ENCODE data around the gene PKD2.
"Not testable (repeated sequence)": the region's sequence is repeated elsewhere in the genome, so short reads cannot be mapped to it uniquely, and the experiment has no call there.

DNA sequence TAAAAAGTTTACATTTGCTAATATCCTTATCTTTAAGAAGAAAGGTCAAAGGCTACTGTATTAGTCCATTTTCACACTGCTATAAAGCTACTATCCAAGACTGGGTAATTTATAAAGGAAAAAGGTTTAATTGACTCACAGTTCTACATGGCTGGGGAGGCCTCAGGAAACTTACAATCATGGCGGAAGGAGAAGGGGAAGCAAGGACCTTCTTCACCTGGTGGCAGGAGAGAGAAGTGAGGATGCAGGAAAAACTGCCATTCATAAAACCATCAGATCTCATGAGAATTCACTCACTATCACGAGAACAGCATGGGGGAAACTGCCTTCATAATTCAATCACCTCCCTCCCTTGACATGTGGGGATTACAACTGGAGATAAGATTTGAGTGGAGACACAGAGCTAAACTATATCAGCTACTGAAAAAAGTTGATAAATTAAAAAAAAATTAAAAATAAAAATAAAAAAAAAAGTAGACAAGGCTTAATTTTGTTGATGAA, 8.2 kb upstream of the PKD2 start:
- TF ChIP-seq CTCF (conservative IDR thresholded peaks at IDR 0.05; ENCODE audit: low read depth, low read length); POLR2A (IDR thresholded peaks at IDR 0.05; ENCODE audit: low read depth, low read length); RAD21 (IDR thresholded peaks at IDR 0.05; ENCODE audit: low read length); RFX5 (IDR thresholded peaks at IDR 0.05; ENCODE audit: low read depth, low read length); MAZ (IDR thresholded peaks at IDR 0.05; ENCODE audit: borderline replicate concordance, low read depth, low read length); CEBPB (IDR thresholded peaks at IDR 0.05; ENCODE audit: low read depth, low read length); BHLHE40 (IDR thresholded peaks at IDR 0.05; ENCODE audit: low read depth, low read length); NFE2L2 (IDR thresholded peaks at IDR 0.05; ENCODE audit: low read depth, low read length); MAFK (IDR thresholded peaks at IDR 0.05; ENCODE audit: low read depth, low read length); MXI1 (IDR thresholded peaks at IDR 0.05; ENCODE audit: borderline replicate concordance, low read depth, low read length); SMC3 (IDR thresholded peaks at IDR 0.05; ENCODE audit: low read depth, low read length); RCOR1 (IDR thresholded peaks at IDR 0.05; ENCODE audit: insufficient replicate concordance, low read length); CHD1 (IDR thresholded peaks at IDR 0.05; ENCODE audit: low read depth, low read length): not testable (repeated sequence)
- TF ChIP-seq, protein P1, sequence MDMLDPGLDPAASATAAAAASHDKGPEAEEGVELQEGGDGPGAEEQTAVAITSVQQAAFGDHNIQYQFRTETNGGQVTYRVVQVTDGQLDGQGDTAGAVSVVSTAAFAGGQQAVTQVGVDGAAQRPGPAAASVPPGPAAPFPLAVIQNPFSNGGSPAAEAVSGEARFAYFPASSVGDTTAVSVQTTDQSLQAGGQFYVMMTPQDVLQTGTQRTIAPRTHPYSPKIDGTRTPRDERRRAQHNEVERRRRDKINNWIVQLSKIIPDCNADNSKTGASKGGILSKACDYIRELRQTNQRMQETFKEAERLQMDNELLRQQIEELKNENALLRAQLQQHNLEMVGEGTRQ (IDR thresholded peaks at IDR 0.05; ENCODE audit: low read depth, low read length) = not testable (repeated sequence)

Measured in IMR-90 (cell line).